HG02973 (cell line): ENCODE measurements around the gene TMA7B.
"Not testable (repeated sequence)": the region's sequence is repeated elsewhere in the genome, so short reads cannot be mapped to it uniquely, and the experiment has no call there.

Source experiments
- ATAC-seq: cut with Tn5 transposase; IDR thresholded peaks from one replicate; pipeline ENCODE4 v1.9.1; 2021; ENCODE audit warnings: moderate library complexity; ENCODE audit not compliant: unreplicated experiment

TMA7B gene

GRCh38 chr22:39951603-39952293 lies 8.4 kb upstream of the TMA7B start:
- not testable (repeated sequence) for ATAC-seq

- ATAC-seq: no peak
Observed at GRCh38 chr22:39952347-39952746, 7.8 kb upstream of the TMA7B start.

- ATAC-seq: no peak
Observed at GRCh38 chr22:39953101-39953500, 7.1 kb upstream of the TMA7B start.

GRCh38 chr22:39954584-39955055 lies 5.6 kb upstream of the TMA7B start:
- no peak for ATAC-seq

- no peak for ATAC-seq
Observed at GRCh38 chr22:39955675-39956074, 4.5 kb upstream of the TMA7B start.

GRCh38 chr22:39956932-39957664 lies 3.1 kb upstream of the TMA7B start:
- no peak for ATAC-seq

- no peak for ATAC-seq
Observed at GRCh38 chr22:39958009-39958711, 2.0 kb upstream of the TMA7B start.

GRCh38 chr22:39958949-39959639 lies 1.1 kb upstream of the TMA7B start:
- ATAC-seq: no peak

GRCh38 chr22:39960791-39961746 lies 872 bp downstream of the TMA7B start:
- ATAC-seq: peak; percentile 75

GRCh38 chr22:39962071-39962470 lies 1.9 kb downstream of the TMA7B start:
- no peak for ATAC-seq

- no peak for ATAC-seq
Observed at GRCh38 chr22:39965748-39966147, 5.6 kb downstream of the TMA7B start.

- ATAC-seq: no peak
Observed at GRCh38 chr22:39966470-39966869, 6.3 kb downstream of the TMA7B start.

- ATAC-seq: no peak
Observed at GRCh38 chr22:39967103-39967829, 7.1 kb downstream of the TMA7B start.

GRCh38 chr22:39967996-39968972 lies 8.1 kb downstream of the TMA7B start:
- ATAC-seq: no peak

GRCh38 chr22:39970742-39971141 lies 10.5 kb downstream of the TMA7B start:
- ATAC-seq: no peak

GRCh38 chr22:39972641-39973040 lies 12.4 kb downstream of the TMA7B start:
- ATAC-seq: no peak

GRCh38 chr22:39973656-39974055 lies 13.5 kb downstream of the TMA7B start:
- no peak for ATAC-seq

- no peak for ATAC-seq
Observed at GRCh38 chr22:39974065-39974464, 13.9 kb downstream of the TMA7B start.
